GM18508 (cell line): ENCODE measurements around the gene APBA1.

Experiments used
- ATAC-seq: cut with Tn5 transposase; IDR thresholded peaks from one replicate; pipeline ENCODE4 v1.9.1; 2021; ENCODE audit warnings: moderate number of reproducible peaks; ENCODE audit not compliant: insufficient read depth, unreplicated experiment

APBA1 gene

GRCh38 chr9:69495296-69495695 lies 176.9 kb downstream of the APBA1 start:
- no peak for ATAC-seq

- ATAC-seq, result no peak
These were observed 177.4 kb downstream of the APBA1 start for GRCh38 chr9:69494763-69495162.

GRCh38 chr9:69494208-69494607 lies 178.0 kb downstream of the APBA1 start:
- no peak for ATAC-seq

GRCh38 chr9:69486498-69486897 lies 185.7 kb downstream of the APBA1 start:
- no peak for ATAC-seq

- ATAC-seq, result no peak
These were observed 186.7 kb downstream of the APBA1 start for GRCh38 chr9:69485466-69485865.

- ATAC-seq, result no peak
These were observed 188.2 kb downstream of the APBA1 start for GRCh38 chr9:69483886-69484422.

- no peak for ATAC-seq
These were observed 195.4 kb downstream of the APBA1 start for GRCh38 chr9:69476797-69477196.

- no peak for ATAC-seq
These were observed 196.2 kb downstream of the APBA1 start for GRCh38 chr9:69476016-69476415.

- ATAC-seq, result no peak
These were observed 197.3 kb downstream of the APBA1 start for GRCh38 chr9:69474821-69475220.

GRCh38 chr9:69472101-69472620 lies 200.0 kb downstream of the APBA1 start:
- ATAC-seq, result no peak

GRCh38 chr9:69471433-69471832 lies 200.7 kb downstream of the APBA1 start:
- no peak for ATAC-seq

GRCh38 chr9:69470186-69470977 lies 201.8 kb downstream of the APBA1 start:
- no peak for ATAC-seq

GRCh38 chr9:69469136-69469535 lies 203.0 kb downstream of the APBA1 start:
- ATAC-seq, result no peak

GRCh38 chr9:69468380-69468779 lies 203.8 kb downstream of the APBA1 start:
- no peak for ATAC-seq

GRCh38 chr9:69466151-69466550 lies 206.0 kb downstream of the APBA1 start:
- no peak for ATAC-seq

GRCh38 chr9:69465473-69465872 lies 206.7 kb downstream of the APBA1 start:
- no peak for ATAC-seq

GRCh38 chr9:69463497-69464068 lies 208.6 kb downstream of the APBA1 start:
- ATAC-seq, result no peak

GRCh38 chr9:69462394-69462793 lies 209.8 kb downstream of the APBA1 start:
- no peak for ATAC-seq

GRCh38 chr9:69461103-69461887 lies 210.9 kb downstream of the APBA1 start:
- no peak for ATAC-seq

GRCh38 chr9:69460012-69460411 lies 212.2 kb downstream of the APBA1 start:
- no peak for ATAC-seq

GRCh38 chr9:69458176-69458575 lies 214.0 kb downstream of the APBA1 start:
- ATAC-seq, result no peak
